Transverse colon (tissue), 4 donors: ENCODE data around the gene SRP54.

Experiments used
- POLR2A ChIP-seq: fragments of 450-650 bp; IDR thresholded peaks from one replicate; pipeline ENCODE4 v1.6.1; 2016; ENCODE audit warnings: antibody characterized with exemption, mild to moderate bottlenecking, moderate library complexity
- POLR2AphosphoS5 ChIP-seq, 3 donors: sonication (generic); formaldehyde crosslinking; IDR thresholded peaks; one replicate each; pipeline ENCODE4 v1.6.1; 2016; ENCODE audit warnings: antibody characterized with exemption in 3 of 3
- TF ChIP-seq, protein P1 (sequence below), 5 experiments: fragments of 200-600 bp in 3 of 5; fragments of 450-650 bp in 2 of 5; sonication (generic) in 3 of 5; IDR thresholded peaks; 1 replicate in 2 of 5; 2 replicates in 3 of 5; pipeline ENCODE4 v1.5.1; 2016 to 2017; ENCODE audit warnings: antibody characterized with exemption in 5 of 5, inconsistent platforms in 3 of 5, mild to moderate bottlenecking in 2 of 5, moderate library complexity in 1 of 5

DNA sequence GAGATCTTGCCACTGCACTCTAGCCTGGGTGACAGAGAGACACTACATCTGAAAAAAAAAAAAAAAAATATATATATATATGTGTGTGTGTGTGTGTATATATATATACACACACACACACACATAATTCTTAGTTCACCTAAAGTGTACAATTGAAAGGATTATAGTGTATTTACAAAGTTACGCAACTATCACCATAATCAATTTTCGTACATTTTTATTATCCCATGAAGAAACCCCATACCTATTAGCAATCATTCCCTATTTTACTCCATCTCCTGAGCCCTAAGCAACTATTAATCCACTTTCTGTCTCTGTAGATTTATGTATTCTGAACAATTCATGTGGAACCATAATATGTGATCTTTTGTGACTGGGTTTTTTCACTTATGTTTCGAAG is 4.4 kb downstream of the SRP54 start:
- TF ChIP-seq, protein P1, sequence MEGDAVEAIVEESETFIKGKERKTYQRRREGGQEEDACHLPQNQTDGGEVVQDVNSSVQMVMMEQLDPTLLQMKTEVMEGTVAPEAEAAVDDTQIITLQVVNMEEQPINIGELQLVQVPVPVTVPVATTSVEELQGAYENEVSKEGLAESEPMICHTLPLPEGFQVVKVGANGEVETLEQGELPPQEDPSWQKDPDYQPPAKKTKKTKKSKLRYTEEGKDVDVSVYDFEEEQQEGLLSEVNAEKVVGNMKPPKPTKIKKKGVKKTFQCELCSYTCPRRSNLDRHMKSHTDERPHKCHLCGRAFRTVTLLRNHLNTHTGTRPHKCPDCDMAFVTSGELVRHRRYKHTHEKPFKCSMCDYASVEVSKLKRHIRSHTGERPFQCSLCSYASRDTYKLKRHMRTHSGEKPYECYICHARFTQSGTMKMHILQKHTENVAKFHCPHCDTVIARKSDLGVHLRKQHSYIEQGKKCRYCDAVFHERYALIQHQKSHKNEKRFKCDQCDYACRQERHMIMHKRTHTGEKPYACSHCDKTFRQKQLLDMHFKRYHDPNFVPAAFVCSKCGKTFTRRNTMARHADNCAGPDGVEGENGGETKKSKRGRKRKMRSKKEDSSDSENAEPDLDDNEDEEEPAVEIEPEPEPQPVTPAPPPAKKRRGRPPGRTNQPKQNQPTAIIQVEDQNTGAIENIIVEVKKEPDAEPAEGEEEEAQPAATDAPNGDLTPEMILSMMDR (IDR thresholded peaks at IDR 0.05), result no peak
- TF ChIP-seq POLR2AphosphoS5 (IDR thresholded peaks at IDR 0.05) (no peak), POLR2A (no peak)
